Measurements from ENCODE around the gene TMEM52. TPM values are rescaled to one million over a fixed set of nuclear protein-coding genes. Genes with fewer than 3 reads are reported as not detected.

The TMEM52 gene
- total RNA-seq, 4 donors from 2014 or later, result 1.7 TPM; not detected in 3

GRCh38 chr1:1900883-1901640 is 18.0 kb downstream of the TMEM52 start:
- Histone ChIP-seq H3K27me3 (no peaks in the 10 kb centered on the region), H3K36me3 (no peaks in the 10 kb centered on the region), H3K9me3 (no peaks in the 10 kb centered on the region), H3K27ac (no peak overlapping the region), H3K4me1 (no peaks in the 10 kb centered on the region), H3K4me3 (no peak overlapping the region)
- TF ChIP-seq CTCF (IDR thresholded peaks at IDR 0.05) (no peak), POLR2A (IDR thresholded peaks at IDR 0.05) (no peak)
- intact Hi-C loops (cut with DNase I; ENCODE audit: low total_unique reads), result no loop called here
- DNase-seq, result no peak

GRCh38 chr1:1899967-1900327 is 19.1 kb downstream of the TMEM52 start:
- Histone ChIP-seq H3K4me1 (peaks cover 2% of the 10 kb centered on the region in 2 donors), H3K27me3 (no peaks in the 10 kb centered on the region), H3K9me3 (no peaks in the 10 kb centered on the region), H3K4me3 (no peak overlapping the region), H3K36me3 (no peaks in the 10 kb centered on the region), H3K27ac (no peak overlapping the region)
- no peak for DNase-seq
- no peak for TF ChIP-seq POLR2A (IDR thresholded peaks at IDR 0.05)
- no peak for TF ChIP-seq CTCF (IDR thresholded peaks at IDR 0.05)
- intact Hi-C loops (cut with DNase I; ENCODE audit: low total_unique reads), result no loop called here

GRCh38 chr1:1899266-1899966 is 19.7 kb downstream of the TMEM52 start:
- no peak for DNase-seq
- intact Hi-C loops (cut with DNase I; ENCODE audit: low total_unique reads), result no loop called here
- no peaks in the 10 kb centered on the region for H3K27me3 ChIP-seq
- H3K4me1 ChIP-seq, result peaks cover 5 to 7% of the 10 kb centered on the region in 2 donors
- TF ChIP-seq CTCF (IDR thresholded peaks at IDR 0.05) (no peak), POLR2A (IDR thresholded peaks at IDR 0.05) (no peak)
- no peaks in the 10 kb centered on the region for H3K9me3 ChIP-seq
- H3K4me3 ChIP-seq, result no peak overlapping the region
- H3K27ac ChIP-seq, result no peak overlapping the region
- H3K36me3 ChIP-seq, result no peaks in the 10 kb centered on the region

- intact Hi-C loops (cut with DNase I; ENCODE audit: low total_unique reads), result no loop called here
- no peak overlapping the region for H3K4me3 ChIP-seq
- DNase-seq, result no peak
- no peak for TF ChIP-seq CTCF (IDR thresholded peaks at IDR 0.05)
- no peak for TF ChIP-seq POLR2A (IDR thresholded peaks at IDR 0.05)
- H3K4me1 ChIP-seq, result peaks cover 5 to 12% of the 10 kb centered on the region in 2 donors
- H3K27me3 ChIP-seq, result no peaks in the 10 kb centered on the region
- no peak overlapping the region for H3K27ac ChIP-seq
- no peaks in the 10 kb centered on the region for H3K36me3 ChIP-seq
- H3K9me3 ChIP-seq, result no peaks in the 10 kb centered on the region
Observed at GRCh38 chr1:1898246-1898933, 20.7 kb downstream of the TMEM52 start.
